Neural cell (in vitro differentiated cells): ENCODE data around the gene CANX. TPM values are rescaled to one million over a fixed set of nuclear protein-coding genes. Genes with fewer than 3 reads are reported as not detected.
A peak's percentile ranks its signal among the peaks of the same experiment; 100 is the strongest.

Experiments
- H2AFZ ChIP-seq: fragments of 200-600, 300-800 bp; sonication (generic), shearing (Covaris generic); 2 replicates; pipeline ENCODE4 v1.6.0; 2014; ENCODE audit warnings: low read depth, mild to moderate bottlenecking, antibody characterized with exemption, low read length, moderate library complexity
- H3F3A ChIP-seq: fragments of 200-600 bp; shearing (Covaris generic); 2 replicates; pipeline ENCODE4 v1.6.1; 2016; ENCODE audit warnings: mild to moderate bottlenecking, moderate library complexity, mixed read lengths, antibody characterized with exemption, low read length; ENCODE audit not compliant: insufficient read depth, poor library complexity, severe bottlenecking
- H3K27ac ChIP-seq: fragments of 200-600, 300-800 bp; sonication (generic), shearing (Covaris generic); 2 replicates; pipeline ENCODE4 v1.5.1; 2014; ENCODE audit warnings: mild to moderate bottlenecking, low read length, moderate library complexity
- H3K27me3 ChIP-seq: fragments of 300-800, 200-600 bp; sonication (generic), shearing (Covaris generic); 2 replicates; pipeline ENCODE4 v1.6.0; 2014; ENCODE audit warnings: mild to moderate bottlenecking, low read depth, low read length, moderate library complexity; ENCODE audit not compliant: insufficient read depth
- H3K36me3 ChIP-seq: fragments of 300-800, 200-600 bp; sonication (generic), shearing (Covaris generic); 2 replicates; pipeline ENCODE4 v1.5.1; 2014; ENCODE audit warnings: mild to moderate bottlenecking, antibody characterized with exemption, low read length, moderate library complexity; ENCODE audit not compliant: insufficient read depth
- H3K4me2 ChIP-seq: fragments of 300-800, 200-600 bp; sonication (generic), shearing (Covaris generic); 2 replicates; pipeline ENCODE4 v1.6.0; 2014; ENCODE audit warnings: mild to moderate bottlenecking, low read length
- H3K4me3 ChIP-seq: fragments of 300-800, 200-600 bp; sonication (generic), shearing (Covaris generic); 2 replicates; pipeline ENCODE4 v1.5.1; 2014; ENCODE audit warnings: mild to moderate bottlenecking, low read length, moderate library complexity
- H3K79me2 ChIP-seq: fragments of 200-600 bp; shearing (Covaris generic); replicated peaks from 2 replicates; pipeline ENCODE4 v1.6.0; 2014; ENCODE audit warnings: mild to moderate bottlenecking, low read length, moderate library complexity; ENCODE audit not compliant: insufficient read depth
- H3K9ac ChIP-seq: fragments of 300-800, 200-600 bp; sonication (generic), shearing (Covaris generic); 2 replicates; pipeline ENCODE4 v1.6.1; 2016; ENCODE audit warnings: mild to moderate bottlenecking, low read length, mixed read lengths
- H3K9me2 ChIP-seq: fragments of 200-600 bp; shearing (Covaris generic); 2 replicates; pipeline ENCODE4 v1.6.1; 2016; ENCODE audit warnings: mild to moderate bottlenecking, low read length, mixed read lengths; ENCODE audit not compliant: insufficient read depth
- H3K9me3 ChIP-seq: fragments of 200-600, 300-800 bp; sonication (generic), shearing (Covaris generic); 2 replicates; pipeline ENCODE4 v1.6.1; 2016; ENCODE audit warnings: mild to moderate bottlenecking, mixed run types, low read length, moderate library complexity, mixed read lengths
- H4K20me1 ChIP-seq: fragments of 200-600 bp; shearing (Covaris generic); 2 replicates; pipeline ENCODE4 v1.6.1; 2016; ENCODE audit warnings: mild to moderate bottlenecking, mixed run types; ENCODE audit not compliant: insufficient read depth
- CTCF ChIP-seq: fragments of 450-650 bp; IDR thresholded peaks from 2 replicates; pipeline ENCODE4 v1.5.1; 2014; ENCODE audit warnings: antibody characterized with exemption, mild to moderate bottlenecking, moderate library complexity; ENCODE audit not compliant: poor library complexity, severe bottlenecking
- EP300 ChIP-seq: fragments of 450-650 bp; conservative IDR thresholded peaks from 2 replicates; pipeline ENCODE4 v1.6.1; 2014; ENCODE audit warnings: antibody characterized with exemption, mild to moderate bottlenecking, moderate library complexity; ENCODE audit not compliant: poor library complexity, severe bottlenecking
- EZH2 ChIP-seq: fragments of 200-600, 300-800 bp; shearing (Covaris generic), sonication (generic); IDR thresholded peaks from 2 replicates; pipeline ENCODE4 v1.6.1; 2014; ENCODE audit warnings: antibody characterized with exemption, low read length, borderline replicate concordance, mild to moderate bottlenecking; ENCODE audit not compliant: insufficient read depth, poor library complexity, severe bottlenecking
- MXI1 ChIP-seq: fragments of 450-650 bp; conservative IDR thresholded peaks from 2 replicates; pipeline ENCODE4 v1.6.1; 2014; ENCODE audit warnings: antibody characterized with exemption, mild to moderate bottlenecking; ENCODE audit not compliant: poor library complexity, severe bottlenecking
- POLR2AphosphoS5 ChIP-seq: IDR thresholded peaks from 2 replicates; pipeline ENCODE4 v1.6.1; 2012
- RAD21 ChIP-seq: fragments of 450-650 bp; conservative IDR thresholded peaks from 2 replicates; pipeline ENCODE4 v1.6.1; 2014; ENCODE audit warnings: antibody characterized with exemption, mild to moderate bottlenecking, moderate library complexity
- SMC3 ChIP-seq: fragments of 450-650 bp; conservative IDR thresholded peaks from 2 replicates; pipeline ENCODE4 v1.6.1; 2014; ENCODE audit warnings: antibody characterized with exemption, mild to moderate bottlenecking, moderate library complexity; ENCODE audit not compliant: poor library complexity
- TAF1 ChIP-seq: IDR thresholded peaks from 2 replicates; pipeline ENCODE4 v1.6.1; 2012; ENCODE audit warnings: low read depth
- polyA plus RNA-seq: library from polyadenylated mRNA; depleted of rRNA; stranded (reverse); fragments of >200 nt; gene quantifications from 2 replicates; pipeline ENCODE4 v1.2.3, GENCODE V29; 2014
- TF ChIP-seq, protein P1 (sequence below): IDR thresholded peaks from 2 replicates; pipeline ENCODE4 v1.6.1; 2012; ENCODE audit warnings: borderline replicate concordance

CANX gene
- polyA plus RNA-seq, 1 donor from 2014 or later = 232 TPM

GRCh38 chr5:179732918-179733771 lies 34.4 kb downstream of the CANX start:
- H4K20me1 ChIP-seq = peaks cover 7% of the 10 kb centered on the region

GRCh38 chr5:179733772-179734126 lies 35.0 kb downstream of the CANX start:
- peak overlapping the region; percentile 86 for H3K27ac ChIP-seq
- peak overlapping the region; percentile 84 for H3K4me2 ChIP-seq
- H3K9me2 ChIP-seq = no peaks in the 10 kb centered on the region
- H3K79me2 ChIP-seq = peaks cover 53% of the 10 kb centered on the region
- no peak overlapping the region for H2AFZ ChIP-seq
- H4K20me1 ChIP-seq = peaks cover 8% of the 10 kb centered on the region
- no peaks in the 10 kb centered on the region for H3K9me3 ChIP-seq
- peaks cover 10% of the 10 kb centered on the region for H3K36me3 ChIP-seq
- H3K27me3 ChIP-seq = no peaks in the 10 kb centered on the region
- peak overlapping the region; percentile 91 for H3K9ac ChIP-seq
- H3F3A ChIP-seq = peaks cover 4% of the 10 kb centered on the region
- H3K4me3 ChIP-seq = peak overlapping the region; percentile 91
- no peak for TF ChIP-seq RAD21
- TF ChIP-seq CTCF = no peak
- no peak for TF ChIP-seq MXI1
- TF ChIP-seq SMC3 = no peak
- TF ChIP-seq, protein P1, sequence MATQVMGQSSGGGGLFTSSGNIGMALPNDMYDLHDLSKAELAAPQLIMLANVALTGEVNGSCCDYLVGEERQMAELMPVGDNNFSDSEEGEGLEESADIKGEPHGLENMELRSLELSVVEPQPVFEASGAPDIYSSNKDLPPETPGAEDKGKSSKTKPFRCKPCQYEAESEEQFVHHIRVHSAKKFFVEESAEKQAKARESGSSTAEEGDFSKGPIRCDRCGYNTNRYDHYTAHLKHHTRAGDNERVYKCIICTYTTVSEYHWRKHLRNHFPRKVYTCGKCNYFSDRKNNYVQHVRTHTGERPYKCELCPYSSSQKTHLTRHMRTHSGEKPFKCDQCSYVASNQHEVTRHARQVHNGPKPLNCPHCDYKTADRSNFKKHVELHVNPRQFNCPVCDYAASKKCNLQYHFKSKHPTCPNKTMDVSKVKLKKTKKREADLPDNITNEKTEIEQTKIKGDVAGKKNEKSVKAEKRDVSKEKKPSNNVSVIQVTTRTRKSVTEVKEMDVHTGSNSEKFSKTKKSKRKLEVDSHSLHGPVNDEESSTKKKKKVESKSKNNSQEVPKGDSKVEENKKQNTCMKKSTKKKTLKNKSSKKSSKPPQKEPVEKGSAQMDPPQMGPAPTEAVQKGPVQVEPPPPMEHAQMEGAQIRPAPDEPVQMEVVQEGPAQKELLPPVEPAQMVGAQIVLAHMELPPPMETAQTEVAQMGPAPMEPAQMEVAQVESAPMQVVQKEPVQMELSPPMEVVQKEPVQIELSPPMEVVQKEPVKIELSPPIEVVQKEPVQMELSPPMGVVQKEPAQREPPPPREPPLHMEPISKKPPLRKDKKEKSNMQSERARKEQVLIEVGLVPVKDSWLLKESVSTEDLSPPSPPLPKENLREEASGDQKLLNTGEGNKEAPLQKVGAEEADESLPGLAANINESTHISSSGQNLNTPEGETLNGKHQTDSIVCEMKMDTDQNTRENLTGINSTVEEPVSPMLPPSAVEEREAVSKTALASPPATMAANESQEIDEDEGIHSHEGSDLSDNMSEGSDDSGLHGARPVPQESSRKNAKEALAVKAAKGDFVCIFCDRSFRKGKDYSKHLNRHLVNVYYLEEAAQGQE = no peak
- TF ChIP-seq POLR2AphosphoS5 = no peak
- TF ChIP-seq EZH2 = no peak

More at GRCh38 chr5:179732918-179733771, 34.4 kb downstream of the CANX start:
- Histone ChIP-seq H3K9ac (peak overlapping the region; percentile 91), H3K9me3 (no peaks in the 10 kb centered on the region), H3F3A (peaks cover 4% of the 10 kb centered on the region), H3K4me3 (peak overlapping the region; percentile 91), H3K36me3 (peaks cover 10% of the 10 kb centered on the region), H3K9me2 (no peaks in the 10 kb centered on the region), H3K27ac (peak overlapping the region; percentile 86), H2AFZ (peak overlapping the region; percentile 6), H3K4me2 (peak overlapping the region; percentile 84), H3K27me3 (no peaks in the 10 kb centered on the region), H3K79me2 (peaks cover 47% of the 10 kb centered on the region)
- TF ChIP-seq TAF1 = no peak
- peak; percentile 60 for TF ChIP-seq MXI1
- TF ChIP-seq EZH2 = no peak
- no peak for TF ChIP-seq RAD21
- TF ChIP-seq, protein P1 = no peak
- TF ChIP-seq SMC3 = no peak
- TF ChIP-seq EP300 = peak; percentile 25
- TF ChIP-seq CTCF = no peak
- peak; percentile 28 for TF ChIP-seq POLR2AphosphoS5
